ENCODE data around the gene AP5S1. TPM values are rescaled to one million over a fixed set of nuclear protein-coding genes. Genes with fewer than 3 reads are reported as not detected.

AP5S1 gene
- polyA plus RNA-seq, 4 donors: 8.5 to 14.7 (median 12.0) TPM

DNA sequence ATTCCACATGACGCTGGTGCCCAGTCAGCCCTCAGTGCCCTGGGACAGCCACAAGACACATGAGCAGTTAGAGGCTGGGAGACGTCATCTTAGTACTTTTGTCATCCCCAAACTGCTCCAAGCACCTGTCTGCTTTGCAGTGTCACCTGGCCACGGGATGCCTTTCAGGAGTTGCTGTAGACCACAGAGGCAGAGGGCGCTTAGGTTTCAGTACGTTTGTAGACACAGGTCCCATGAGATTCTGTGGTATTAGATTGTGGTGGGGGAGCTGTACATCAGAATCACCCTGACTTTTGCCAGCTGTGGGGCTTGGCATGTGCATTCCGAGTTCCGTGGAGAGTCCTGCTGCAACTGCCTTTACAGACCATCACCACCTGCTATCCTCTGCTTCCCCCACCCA, 43.0 kb downstream of the AP5S1 start:
- DNase-seq: no peak
- FAIRE-seq: no peak
- WGBS, 3 donors: 77 to 92% (median 88%) methylated on average over 7 of the region's 7 CpGs

DNA sequence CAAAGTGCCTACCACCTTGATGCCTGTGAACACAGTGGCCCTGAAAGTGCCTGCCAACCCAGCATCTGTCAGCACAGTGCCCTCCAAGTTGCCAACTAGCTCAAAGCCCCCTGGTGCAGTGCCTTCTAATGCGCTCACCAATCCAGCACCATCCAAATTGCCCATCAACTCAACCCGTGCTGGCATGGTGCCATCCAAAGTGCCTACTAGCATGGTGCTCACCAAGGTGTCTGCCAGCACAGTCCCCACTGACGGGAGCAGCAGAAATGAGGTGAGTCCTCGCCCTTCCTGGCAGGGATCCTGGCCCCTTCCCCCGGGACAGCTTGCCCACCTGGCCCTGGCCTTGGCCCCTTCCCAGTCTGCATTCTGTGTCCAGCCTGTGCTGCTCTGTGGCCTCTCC, 44.2 kb downstream of the AP5S1 start:
- DNase-seq (no peak), FAIRE-seq (no peak)
- H3K9me3 ChIP-seq (ENCODE audit: control insufficient read depth in 2 of 2, insufficient read depth in 1 of 2, low read depth in 1 of 2, low read length in 1 of 2): peaks cover 0 to 4% of the 10 kb centered on the region in 2 donors
- H3K4me1 ChIP-seq (ENCODE audit: control insufficient read depth in 3 of 3, insufficient read depth in 2 of 3, low read depth in 1 of 3, low read length in 2 of 3): no peaks in the 10 kb centered on the region
- H3K27me3 ChIP-seq (ENCODE audit: control insufficient read depth in 3 of 3, insufficient read depth in 3 of 3, low read length in 3 of 3): no peaks in the 10 kb centered on the region
- 78 to 87% (median 86%) methylated on average over 5 of the region's 5 CpGs for WGBS, 3 donors
- no peak overlapping the region for H3K4me3 ChIP-seq (ENCODE audit: low read depth in 1 of 3, low read length in 3 of 3)
- no peak overlapping the region for H3K27ac ChIP-seq (ENCODE audit: low read depth in 1 of 3, low read length in 2 of 3)
- peaks cover 19 to 93% (median 42%) of the 10 kb centered on the region in 3 donors for H3K36me3 ChIP-seq (ENCODE audit: control insufficient read depth in 3 of 3, insufficient read depth in 2 of 3, low read depth in 1 of 3, low read length in 3 of 3)

More for the DNA sequence above, 43.0 kb downstream of the AP5S1 start:
- no peaks in the 10 kb centered on the region for H3K27me3 ChIP-seq (ENCODE audit: control insufficient read depth in 3 of 3, insufficient read depth in 3 of 3, low read length in 3 of 3)
- H3K9me3 ChIP-seq (ENCODE audit: control insufficient read depth in 2 of 2, insufficient read depth in 1 of 2, low read depth in 1 of 2, low read length in 1 of 2): peaks cover 0 to 4% of the 10 kb centered on the region in 2 donors
- no peak overlapping the region for H3K27ac ChIP-seq (ENCODE audit: low read depth in 1 of 3, low read length in 2 of 3)
- H3K4me3 ChIP-seq (ENCODE audit: low read depth in 1 of 3, low read length in 3 of 3): no peak overlapping the region
- H3K36me3 ChIP-seq (ENCODE audit: control insufficient read depth in 3 of 3, insufficient read depth in 2 of 3, low read depth in 1 of 3, low read length in 3 of 3): peaks cover 19 to 93% (median 44%) of the 10 kb centered on the region in 3 donors
- no peaks in the 10 kb centered on the region for H3K4me1 ChIP-seq (ENCODE audit: control insufficient read depth in 3 of 3, insufficient read depth in 2 of 3, low read depth in 1 of 3, low read length in 2 of 3)

DNA sequence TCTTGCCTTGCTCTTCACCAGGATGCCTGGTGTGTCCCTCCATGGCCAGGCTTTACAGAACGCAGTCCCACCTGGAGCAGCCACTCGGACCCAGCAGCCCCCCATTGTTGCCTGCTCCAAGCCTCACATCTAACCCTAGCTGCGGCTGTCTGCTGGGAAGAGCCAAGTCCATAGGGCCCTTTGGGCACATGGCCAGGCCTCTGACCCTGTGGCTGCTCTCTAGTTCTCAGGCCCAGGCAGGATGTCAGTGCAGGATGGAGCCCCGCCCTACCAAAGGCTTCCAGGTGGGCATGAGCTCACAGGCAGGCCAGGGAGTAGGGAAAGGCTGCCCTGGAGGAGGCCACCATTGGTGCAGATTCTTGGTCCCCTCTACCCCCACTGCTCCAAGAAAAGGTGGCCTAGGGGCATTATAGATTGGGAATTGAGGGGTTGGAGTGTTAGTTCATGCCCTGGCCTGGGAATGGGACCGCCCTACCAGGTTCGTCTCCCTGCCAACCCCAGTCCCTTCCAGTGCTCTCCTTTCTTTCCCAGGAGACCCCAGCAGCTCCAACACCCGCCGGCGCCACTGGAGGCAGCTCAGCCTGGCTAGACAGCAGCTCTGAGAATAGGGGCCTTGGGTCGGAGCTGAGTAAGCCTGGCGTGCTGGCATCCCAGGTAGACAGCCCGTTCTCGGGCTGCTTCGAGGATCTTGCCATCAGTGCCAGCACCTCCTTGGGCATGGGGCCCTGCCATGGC, 45.0 kb downstream of the AP5S1 start:
- H3K9me3 ChIP-seq (ENCODE audit: control insufficient read depth in 2 of 2, insufficient read depth in 1 of 2, low read depth in 1 of 2, low read length in 1 of 2): peaks cover 0 to 4% of the 10 kb centered on the region in 2 donors
- no peak overlapping the region for H3K27ac ChIP-seq (ENCODE audit: low read depth in 1 of 3, low read length in 2 of 3)
- H3K36me3 ChIP-seq (ENCODE audit: control insufficient read depth in 3 of 3, insufficient read depth in 2 of 3, low read depth in 1 of 3, low read length in 3 of 3): peaks cover 19 to 93% (median 39%) of the 10 kb centered on the region in 3 donors
- WGBS, 3 donors: 88 to 94% (median 91%) methylated on average over 13 to 14 of the region's 14 CpGs
- DNase-seq (no peak), FAIRE-seq (no peak)
- H3K4me3 ChIP-seq (ENCODE audit: low read depth in 1 of 3, low read length in 3 of 3): no peak overlapping the region
- H3K27me3 ChIP-seq (ENCODE audit: control insufficient read depth in 3 of 3, insufficient read depth in 3 of 3, low read length in 3 of 3): no peaks in the 10 kb centered on the region
- peaks cover 0 to 3% (median 0%) of the 10 kb centered on the region in 3 donors for H3K4me1 ChIP-seq (ENCODE audit: control insufficient read depth in 3 of 3, insufficient read depth in 2 of 3, low read depth in 1 of 3, low read length in 2 of 3)

DNA sequence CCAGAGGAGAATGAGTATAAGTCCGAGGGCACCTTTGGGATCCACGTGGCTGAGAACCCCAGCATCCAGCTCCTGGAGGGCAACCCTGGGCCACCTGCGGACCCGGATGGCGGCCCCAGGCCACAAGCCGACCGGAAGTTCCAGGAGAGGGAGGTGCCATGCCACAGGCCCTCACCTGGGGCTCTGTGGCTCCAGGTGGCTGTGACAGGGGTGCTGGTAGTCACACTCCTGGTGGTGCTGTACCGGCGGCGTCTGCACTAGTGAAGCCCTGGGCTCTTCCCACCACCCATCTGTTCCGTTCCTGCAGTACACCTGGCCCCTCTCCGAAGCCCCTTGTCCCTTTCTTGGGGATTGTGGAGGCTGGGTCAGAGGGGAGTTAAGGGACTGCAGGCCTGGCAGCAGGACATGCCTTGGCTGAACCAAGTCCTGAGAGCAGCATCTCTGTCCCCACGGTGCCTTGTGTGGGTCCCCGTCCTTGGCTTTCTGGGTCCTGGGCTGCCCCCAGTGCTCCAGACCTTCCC, 45.6 kb downstream of the AP5S1 start:
- DNase-seq (no peak), FAIRE-seq (no peak)
- H3K27me3 ChIP-seq (ENCODE audit: control insufficient read depth in 3 of 3, insufficient read depth in 3 of 3, low read length in 3 of 3): no peaks in the 10 kb centered on the region
- peaks cover 19 to 90% (median 39%) of the 10 kb centered on the region in 3 donors for H3K36me3 ChIP-seq (ENCODE audit: control insufficient read depth in 3 of 3, insufficient read depth in 2 of 3, low read depth in 1 of 3, low read length in 3 of 3)
- H3K27ac ChIP-seq (ENCODE audit: low read depth in 1 of 3, low read length in 2 of 3): no peak overlapping the region
- peaks cover 0 to 4% of the 10 kb centered on the region in 2 donors for H3K9me3 ChIP-seq (ENCODE audit: control insufficient read depth in 2 of 2, insufficient read depth in 1 of 2, low read depth in 1 of 2, low read length in 1 of 2)
- 92 to 94% (median 92%) methylated on average over 14 of the region's 14 CpGs for WGBS, 3 donors
- no peak overlapping the region for H3K4me3 ChIP-seq (ENCODE audit: low read depth in 1 of 3, low read length in 3 of 3)
- H3K4me1 ChIP-seq (ENCODE audit: control insufficient read depth in 3 of 3, insufficient read depth in 2 of 3, low read depth in 1 of 3, low read length in 2 of 3): peaks cover 0 to 3% (median 0%) of the 10 kb centered on the region in 3 donors

DNA sequence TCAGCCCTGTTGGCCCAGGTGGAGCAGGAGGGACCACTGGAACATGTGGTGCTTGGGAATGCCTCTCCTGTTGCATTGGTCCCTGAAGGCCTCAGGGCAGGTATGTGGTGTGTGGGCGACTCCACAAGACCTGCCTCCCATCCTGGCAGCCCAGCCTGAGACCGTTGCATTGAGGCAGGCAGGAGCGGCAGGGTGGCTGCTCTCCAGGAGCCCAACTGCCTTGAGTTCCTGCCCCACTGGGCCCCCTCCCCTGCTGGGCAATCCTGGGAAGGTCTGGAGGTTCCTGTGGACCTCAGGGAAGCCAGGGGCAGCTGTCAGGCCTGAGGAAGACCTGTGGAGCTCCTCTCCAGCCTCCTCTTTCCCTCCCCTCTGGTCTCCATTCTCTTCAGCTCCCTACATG, 46.1 kb downstream of the AP5S1 start:
- H3K4me3 ChIP-seq (ENCODE audit: low read depth in 1 of 3, low read length in 3 of 3): no peak overlapping the region
- H3K9me3 ChIP-seq (ENCODE audit: control insufficient read depth in 2 of 2, insufficient read depth in 1 of 2, low read depth in 1 of 2, low read length in 1 of 2): peaks cover 0 to 4% of the 10 kb centered on the region in 2 donors
- FAIRE-seq: no peak
- DNase-seq: no peak
- peaks cover 0 to 3% (median 0%) of the 10 kb centered on the region in 3 donors for H3K4me1 ChIP-seq (ENCODE audit: control insufficient read depth in 3 of 3, insufficient read depth in 2 of 3, low read depth in 1 of 3, low read length in 2 of 3)
- H3K36me3 ChIP-seq (ENCODE audit: control insufficient read depth in 3 of 3, insufficient read depth in 2 of 3, low read depth in 1 of 3, low read length in 3 of 3): peaks cover 19 to 90% (median 37%) of the 10 kb centered on the region in 3 donors
- H3K27ac ChIP-seq (ENCODE audit: low read depth in 1 of 3, low read length in 2 of 3): no peak overlapping the region
- 78 to 87% (median 83%) methylated on average over 3 of the region's 3 CpGs for WGBS, 3 donors
- H3K27me3 ChIP-seq (ENCODE audit: control insufficient read depth in 3 of 3, insufficient read depth in 3 of 3, low read length in 3 of 3): no peaks in the 10 kb centered on the region

DNA sequence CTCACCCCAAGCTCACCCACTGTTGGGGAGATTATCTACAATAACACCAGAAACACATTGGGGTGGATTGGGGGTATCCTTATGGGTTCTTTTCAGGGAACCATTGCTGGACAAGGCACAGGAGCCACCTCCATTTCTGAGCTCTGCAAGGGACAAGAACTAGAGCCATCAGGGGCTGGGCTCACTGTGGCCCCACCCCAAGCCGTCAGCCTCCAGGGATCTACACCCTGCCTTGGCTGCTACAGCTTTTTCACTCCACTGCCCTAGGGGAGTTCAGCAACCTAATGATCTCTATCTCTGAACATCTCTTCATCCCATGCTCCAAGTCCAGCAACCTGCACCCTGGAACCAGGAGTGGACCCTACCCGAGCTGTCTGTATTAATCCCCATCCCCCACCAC, 47.5 kb downstream of the AP5S1 start:
- peaks cover 13 to 92% (median 30%) of the 10 kb centered on the region in 3 donors for H3K36me3 ChIP-seq (ENCODE audit: control insufficient read depth in 3 of 3, insufficient read depth in 2 of 3, low read depth in 1 of 3, low read length in 3 of 3)
- no peaks in the 10 kb centered on the region for H3K27me3 ChIP-seq (ENCODE audit: control insufficient read depth in 3 of 3, insufficient read depth in 3 of 3, low read length in 3 of 3)
- DNase-seq: no peak
- WGBS, 3 donors: 65 to 73% (median 67%) methylated on average over 2 of the region's 2 CpGs
- no peak for FAIRE-seq
- no peak overlapping the region for H3K27ac ChIP-seq (ENCODE audit: low read depth in 1 of 3, low read length in 2 of 3)
- no peaks in the 10 kb centered on the region for H3K9me3 ChIP-seq (ENCODE audit: control insufficient read depth in 2 of 2, insufficient read depth in 1 of 2, low read depth in 1 of 2, low read length in 1 of 2)
- peaks cover 0 to 3% (median 0%) of the 10 kb centered on the region in 3 donors for H3K4me1 ChIP-seq (ENCODE audit: control insufficient read depth in 3 of 3, insufficient read depth in 2 of 3, low read depth in 1 of 3, low read length in 2 of 3)
- no peak overlapping the region for H3K4me3 ChIP-seq (ENCODE audit: low read depth in 1 of 3, low read length in 3 of 3)

DNA sequence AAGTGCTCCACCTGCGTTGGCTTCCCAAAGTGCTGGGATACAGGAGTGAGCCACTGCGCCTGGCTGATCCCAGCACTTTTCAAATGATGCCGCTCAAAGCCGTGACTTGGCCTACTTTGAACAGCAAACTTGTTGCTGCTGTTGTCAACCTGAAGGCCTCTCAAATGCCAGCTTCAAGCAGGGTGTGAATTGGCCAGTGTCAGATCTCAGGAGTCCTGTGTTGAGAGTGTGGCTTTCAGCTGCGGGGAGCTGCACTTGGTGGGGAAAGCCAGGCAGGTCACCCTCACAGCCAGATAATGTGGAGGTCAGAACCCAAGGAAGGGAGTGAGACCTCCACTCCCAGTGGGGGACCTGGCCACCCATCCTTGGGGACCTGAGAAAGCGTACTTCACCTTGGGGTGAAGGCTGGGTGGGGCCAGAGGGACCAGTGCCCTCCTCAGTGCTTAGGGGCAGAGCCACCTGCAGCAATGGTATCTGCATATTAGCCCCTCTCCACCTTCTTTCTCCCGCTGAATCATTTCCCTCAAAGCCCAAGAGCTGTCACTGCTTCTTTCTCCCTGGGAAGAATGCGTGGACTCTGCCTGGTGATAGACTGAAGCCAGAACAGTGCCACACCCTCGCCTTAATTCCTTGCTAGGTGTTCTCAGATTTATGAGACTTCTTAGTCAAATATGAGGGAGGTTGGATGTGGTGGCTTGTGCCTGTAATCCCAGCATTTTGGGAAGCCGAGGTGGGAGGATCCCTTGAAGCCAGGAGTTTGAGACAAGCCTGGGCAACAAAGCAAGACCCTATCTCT, 49.7 kb downstream of the AP5S1 start:
- Histone ChIP-seq H3K4me3 (ENCODE audit: low read depth in 1 of 3, low read length in 3 of 3) (no peak overlapping the region), H3K27me3 (ENCODE audit: control insufficient read depth in 3 of 3, insufficient read depth in 3 of 3, low read length in 3 of 3) (no peaks in the 10 kb centered on the region), H3K9me3 (ENCODE audit: control insufficient read depth in 2 of 2, insufficient read depth in 1 of 2, low read depth in 1 of 2, low read length in 1 of 2) (no peaks in the 10 kb centered on the region), H3K4me1 (ENCODE audit: control insufficient read depth in 3 of 3, insufficient read depth in 2 of 3, low read depth in 1 of 3, low read length in 2 of 3) (peaks cover 0 to 3% (median 0%) of the 10 kb centered on the region in 3 donors), H3K36me3 (ENCODE audit: control insufficient read depth in 3 of 3, insufficient read depth in 2 of 3, low read depth in 1 of 3, low read length in 3 of 3) (peaks cover 12 to 86% (median 17%) of the 10 kb centered on the region in 3 donors), H3K27ac (ENCODE audit: low read depth in 1 of 3, low read length in 2 of 3) (no peak overlapping the region)
- no peak for FAIRE-seq
- WGBS, 3 donors: 62 to 85% (median 78%) methylated on average over 10 of the region's 10 CpGs
- DNase-seq: peak; percentile 41 to 79

DNA sequence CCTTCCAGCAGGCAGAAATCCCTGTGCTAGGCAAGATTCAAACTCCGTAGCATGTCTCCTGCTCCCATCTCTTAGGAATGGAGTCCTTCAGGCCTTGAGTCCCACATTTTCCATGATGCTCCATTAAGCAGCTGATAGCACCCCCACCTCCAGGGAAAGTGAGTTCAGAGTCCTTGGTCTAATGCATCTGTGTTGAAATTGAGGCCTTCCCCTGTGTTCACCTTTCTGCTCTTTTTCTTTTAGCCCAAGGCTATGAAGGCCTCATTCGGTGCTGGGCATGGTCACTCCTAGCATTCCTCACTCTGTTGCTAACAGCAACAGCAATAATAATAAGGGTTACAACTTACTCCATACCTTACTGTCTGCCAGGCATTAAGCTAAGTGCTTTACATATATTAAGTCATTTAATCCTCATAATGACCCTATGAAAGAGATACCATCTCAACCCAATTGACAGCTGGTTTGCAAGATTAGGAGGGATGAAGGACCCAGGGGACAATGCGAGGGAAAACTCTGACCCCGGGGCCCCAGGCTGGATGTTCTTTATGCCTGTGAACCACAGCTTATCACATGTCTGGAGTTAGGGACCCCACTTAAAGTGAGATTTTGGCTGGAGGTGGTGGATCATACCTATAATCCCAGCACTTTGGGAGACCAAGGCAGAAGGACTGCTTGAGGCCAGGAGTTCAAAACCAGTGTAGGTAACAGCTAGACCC, 51.4 kb downstream of the AP5S1 start:
- DNase-seq (peak in 1 of 2 donors; percentile 50), FAIRE-seq (no peak)
- no peaks in the 10 kb centered on the region for H3K9me3 ChIP-seq (ENCODE audit: control insufficient read depth in 2 of 2, insufficient read depth in 1 of 2, low read depth in 1 of 2, low read length in 1 of 2)
- no peaks in the 10 kb centered on the region for H3K27me3 ChIP-seq (ENCODE audit: control insufficient read depth in 3 of 3, insufficient read depth in 3 of 3, low read length in 3 of 3)
- peaks cover 8 to 77% (median 10%) of the 10 kb centered on the region in 3 donors for H3K36me3 ChIP-seq (ENCODE audit: control insufficient read depth in 3 of 3, insufficient read depth in 2 of 3, low read depth in 1 of 3, low read length in 3 of 3)
- WGBS, 3 donors: 88 to 94% (median 90%) methylated on average over 4 of the region's 4 CpGs
- H3K27ac ChIP-seq (ENCODE audit: low read depth in 1 of 3, low read length in 2 of 3): no peak overlapping the region
- H3K4me1 ChIP-seq (ENCODE audit: control insufficient read depth in 3 of 3, insufficient read depth in 2 of 3, low read depth in 1 of 3, low read length in 2 of 3): peaks cover 0 to 3% (median 0%) of the 10 kb centered on the region in 3 donors
- H3K4me3 ChIP-seq (ENCODE audit: low read depth in 1 of 3, low read length in 3 of 3): no peak overlapping the region
